Astrocyte (in vitro differentiated cells and primary cell): Measurements from ENCODE around the gene LIMS1. TPM values are rescaled to one million over a fixed set of nuclear protein-coding genes. Genes with fewer than 3 reads are reported as not detected.

Experiments used
- DNase-seq: peaks from one replicate; pipeline ENCODE4 v3.0.0-alpha.2; 2010; ENCODE audit warnings: low read depth
- FAIRE-seq: peaks from 2 replicates; lab custom pipeline; 2011; peaks lifted over from hg19 to GRCh38; lab: Jason Lieb, UNC
- H2AFZ ChIP-seq: 2 replicates; pipeline ENCODE4 v1.6.0; 2012; ENCODE audit warnings: low read depth, low read length, inconsistent platforms
- H3K27ac ChIP-seq: 2 replicates; pipeline ENCODE4 v1.5.1; 2011; ENCODE audit warnings: low read depth, low read length, inconsistent platforms
- H3K27me3 ChIP-seq: 2 replicates; pipeline ENCODE4 v1.6.0; 2011; ENCODE audit warnings: low read length, inconsistent platforms; ENCODE audit not compliant: insufficient read depth
- H3K36me3 ChIP-seq: 2 replicates; pipeline ENCODE4 v1.5.1; 2011; ENCODE audit warnings: low read length, inconsistent platforms; ENCODE audit not compliant: insufficient read depth
- H3K4me1 ChIP-seq: 2 replicates; pipeline ENCODE4 v1.5.1; 2011; ENCODE audit warnings: low read length, inconsistent platforms; ENCODE audit not compliant: insufficient read depth
- H3K4me2 ChIP-seq: 2 replicates; pipeline ENCODE4 v1.6.0; 2012; ENCODE audit warnings: low read length, inconsistent platforms
- H3K4me3 ChIP-seq: 2 replicates; pipeline ENCODE4 v1.5.1; 2011; ENCODE audit warnings: low read depth, mild to moderate bottlenecking, low read length, inconsistent platforms; ENCODE audit not compliant: insufficient read depth
- H3K79me2 ChIP-seq: 2 replicates; pipeline ENCODE4 v1.6.0; 2012; ENCODE audit warnings: mild to moderate bottlenecking, low read length, inconsistent platforms; ENCODE audit not compliant: insufficient read depth
- H3K9ac ChIP-seq: 2 replicates; pipeline ENCODE4 v1.6.0; 2012; ENCODE audit warnings: mild to moderate bottlenecking, low read length, inconsistent platforms
- H3K9me3 ChIP-seq: 2 replicates; pipeline ENCODE4 v1.5.1; 2012; ENCODE audit warnings: low read depth, mild to moderate bottlenecking, low read length, inconsistent platforms; ENCODE audit not compliant: insufficient read depth
- H4K20me1 ChIP-seq: 2 replicates; pipeline ENCODE4 v1.6.0; 2012; ENCODE audit warnings: low read length, inconsistent platforms; ENCODE audit not compliant: insufficient read depth
- H3K27ac Mint-ChIP-seq: one replicate; pipeline ENCODE4 v1.8.0; 2021; ENCODE audit warnings: mild to moderate bottlenecking, mixed read lengths; ENCODE audit not compliant: unreplicated experiment
- H3K27me3 Mint-ChIP-seq: one replicate; pipeline ENCODE4 v1.8.0; 2021; ENCODE audit warnings: low read depth, mixed read lengths; ENCODE audit not compliant: unreplicated experiment
- H3K36me3 Mint-ChIP-seq: one replicate; pipeline ENCODE4 v1.8.0; 2021; ENCODE audit warnings: low read depth, mixed read lengths; ENCODE audit not compliant: unreplicated experiment
- H3K4me1 Mint-ChIP-seq: one replicate; pipeline ENCODE4 v1.8.0; 2021; ENCODE audit warnings: low read depth, mixed read lengths; ENCODE audit not compliant: unreplicated experiment
- H3K4me3 Mint-ChIP-seq: one replicate; pipeline ENCODE4 v1.8.0; 2021; ENCODE audit warnings: mild to moderate bottlenecking, moderate library complexity, mixed read lengths; ENCODE audit not compliant: unreplicated experiment
- H3K9me3 Mint-ChIP-seq: one replicate; pipeline ENCODE4 v1.8.0; 2021; ENCODE audit warnings: mild to moderate bottlenecking, mixed read lengths; ENCODE audit not compliant: unreplicated experiment
- EZH2 ChIP-seq: IDR thresholded peaks from 2 replicates; pipeline ENCODE4 v1.6.1; 2012; ENCODE audit warnings: mild to moderate bottlenecking, low read length, inconsistent platforms; ENCODE audit not compliant: insufficient read depth
- total RNA-seq: library from RNA; stranded (reverse); gene quantifications from 2 replicates; pipeline ENCODE4 v1.2.1, GENCODE V29; 2021
- TF ChIP-seq, protein P1 (sequence below): IDR thresholded peaks from 2 replicates; pipeline ENCODE4 v1.5.1; 2011; ENCODE audit warnings: low read depth, mild to moderate bottlenecking, inconsistent platforms, low read length, moderate library complexity; ENCODE audit not compliant: insufficient read depth

Gene LIMS1
- total RNA-seq, 1 donor from 2014 or later = 205 TPM

DNA sequence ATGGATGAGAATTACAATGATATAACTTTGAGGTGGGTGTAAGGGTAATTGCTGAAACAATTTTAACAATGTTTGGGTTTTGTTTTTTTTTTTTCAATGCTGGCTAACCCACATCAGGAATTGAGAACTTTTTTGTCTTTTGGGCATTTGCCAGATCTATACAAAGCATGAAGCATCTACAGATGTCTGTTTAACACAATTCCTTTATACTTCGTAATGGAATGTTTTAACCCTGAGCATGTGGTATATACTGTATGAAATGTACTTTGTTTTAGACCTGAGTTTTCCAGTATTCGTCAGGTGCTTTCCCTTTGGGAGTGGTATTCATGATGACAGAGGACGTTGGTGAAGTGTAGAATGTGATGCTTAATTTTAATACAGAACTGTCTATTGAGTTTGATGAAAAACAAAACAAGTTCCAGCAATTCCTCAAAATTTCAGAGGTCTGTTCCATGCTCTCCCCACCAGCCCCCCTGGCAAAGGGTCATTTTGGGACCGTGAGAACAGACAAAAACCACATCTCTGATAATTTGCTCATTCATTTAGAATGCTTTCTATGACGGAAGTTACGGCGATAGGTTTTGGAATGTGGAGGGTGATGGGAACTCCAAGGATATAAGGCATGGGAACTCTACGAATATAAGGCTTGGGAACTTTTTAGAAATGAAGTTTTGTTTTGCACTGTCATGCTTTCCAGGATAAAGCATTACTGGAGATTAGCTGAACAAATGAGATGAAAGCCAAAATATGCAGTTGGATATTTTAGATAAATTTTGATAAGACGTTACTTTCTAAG lies 14.1 kb downstream of the LIMS1 start:
- Mint-ChIP-seq H3K27me3 (no peaks in the 10 kb centered on the region), H3K4me1 (peaks cover 29% of the 10 kb centered on the region), H3K36me3 (peaks cover 14% of the 10 kb centered on the region), H3K9me3 (no peaks in the 10 kb centered on the region), H3K27ac (peak overlapping the region; percentile 93), H3K4me3 (peak overlapping the region; percentile 36)
- no peak overlapping the region for H2AFZ ChIP-seq
- H4K20me1 ChIP-seq = peaks cover 60% of the 10 kb centered on the region
- H3K27me3 ChIP-seq = no peaks in the 10 kb centered on the region
- peak overlapping the region; percentile 90 for H3K27ac ChIP-seq
- no peaks in the 10 kb centered on the region for H3K9me3 ChIP-seq
- no peak for TF ChIP-seq EZH2
- TF ChIP-seq, protein P1, sequence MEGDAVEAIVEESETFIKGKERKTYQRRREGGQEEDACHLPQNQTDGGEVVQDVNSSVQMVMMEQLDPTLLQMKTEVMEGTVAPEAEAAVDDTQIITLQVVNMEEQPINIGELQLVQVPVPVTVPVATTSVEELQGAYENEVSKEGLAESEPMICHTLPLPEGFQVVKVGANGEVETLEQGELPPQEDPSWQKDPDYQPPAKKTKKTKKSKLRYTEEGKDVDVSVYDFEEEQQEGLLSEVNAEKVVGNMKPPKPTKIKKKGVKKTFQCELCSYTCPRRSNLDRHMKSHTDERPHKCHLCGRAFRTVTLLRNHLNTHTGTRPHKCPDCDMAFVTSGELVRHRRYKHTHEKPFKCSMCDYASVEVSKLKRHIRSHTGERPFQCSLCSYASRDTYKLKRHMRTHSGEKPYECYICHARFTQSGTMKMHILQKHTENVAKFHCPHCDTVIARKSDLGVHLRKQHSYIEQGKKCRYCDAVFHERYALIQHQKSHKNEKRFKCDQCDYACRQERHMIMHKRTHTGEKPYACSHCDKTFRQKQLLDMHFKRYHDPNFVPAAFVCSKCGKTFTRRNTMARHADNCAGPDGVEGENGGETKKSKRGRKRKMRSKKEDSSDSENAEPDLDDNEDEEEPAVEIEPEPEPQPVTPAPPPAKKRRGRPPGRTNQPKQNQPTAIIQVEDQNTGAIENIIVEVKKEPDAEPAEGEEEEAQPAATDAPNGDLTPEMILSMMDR = no peak
- peak overlapping the region; percentile 73 for H3K9ac ChIP-seq
- H3K4me2 ChIP-seq = peak overlapping the region; percentile 63
- H3K36me3 ChIP-seq = no peaks in the 10 kb centered on the region
- DNase-seq = peak; percentile 87
- H3K79me2 ChIP-seq = peaks cover 91% of the 10 kb centered on the region
- H3K4me1 ChIP-seq = peaks cover 24% of the 10 kb centered on the region
- peak; percentile 67 for FAIRE-seq
- no peak overlapping the region for H3K4me3 ChIP-seq

DNA sequence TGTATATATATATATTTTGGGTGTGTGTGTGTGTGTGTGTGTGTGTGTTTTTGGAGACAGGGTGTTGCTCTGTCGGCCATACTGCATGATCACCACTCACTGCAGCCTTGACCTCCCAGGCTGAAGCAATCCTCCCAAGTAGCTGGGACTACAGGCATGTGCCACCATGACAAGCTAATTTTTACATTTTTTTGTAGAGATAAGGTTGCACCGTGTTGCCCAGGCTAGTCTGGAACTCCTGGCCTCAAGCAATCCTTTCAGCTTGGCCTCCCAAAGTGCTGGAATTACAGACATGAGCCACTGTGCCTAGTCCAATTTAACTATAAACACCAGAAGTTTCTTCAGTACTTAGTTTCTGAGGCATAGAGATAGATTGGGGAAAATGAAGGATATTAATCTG lies 18.3 kb downstream of the LIMS1 start:
- no peak overlapping the region for H3K27ac ChIP-seq

More for the DNA sequence above, 18.3 kb downstream of the LIMS1 start:
- H3K4me1 ChIP-seq = peaks cover 26% of the 10 kb centered on the region
- no peaks in the 10 kb centered on the region for H3K36me3 ChIP-seq
- peaks cover 91% of the 10 kb centered on the region for H3K79me2 ChIP-seq
- Mint-ChIP-seq H3K4me1 (peaks cover 54% of the 10 kb centered on the region), H3K4me3 (no peak overlapping the region), H3K9me3 (no peaks in the 10 kb centered on the region), H3K27me3 (no peaks in the 10 kb centered on the region), H3K36me3 (peaks cover 13% of the 10 kb centered on the region), H3K27ac (peak overlapping the region; percentile 34)
- no peak overlapping the region for H3K4me3 ChIP-seq
- no peaks in the 10 kb centered on the region for H3K27me3 ChIP-seq
- peaks cover 70% of the 10 kb centered on the region for H4K20me1 ChIP-seq
- TF ChIP-seq, protein P1 = no peak
- TF ChIP-seq EZH2 = no peak
- FAIRE-seq (no peak), DNase-seq (no peak)
- H3K4me2 ChIP-seq = no peak overlapping the region
- no peak overlapping the region for H2AFZ ChIP-seq
- no peak overlapping the region for H3K9ac ChIP-seq
- H3K9me3 ChIP-seq = no peaks in the 10 kb centered on the region
